K562 (cell line): Measurements from ENCODE around the gene BTBD3.

Source experiments
- CHD7 ChIP-seq: fragments of 200-600 bp; sonication (generic); IDR thresholded peaks from one replicate; pipeline ENCODE4 v1.6.1; 2012; ENCODE audit warnings: mild to moderate bottlenecking, low read depth, low read length, inconsistent platforms
- USF2 ChIP-seq: sonication (generic); formaldehyde crosslinking; IDR thresholded peaks from 2 replicates; pipeline ENCODE4 v1.5.0; 2020; ENCODE audit warnings: missing genetic modification reagents

GRCh38 chr20:11965602-11966001 lies 47.9 kb downstream of the BTBD3 start:
- TF ChIP-seq CHD7 (no peak), USF2 (CRISPR knock-in tag) (no peak)
